Progenitor cell of endocrine pancreas (in vitro differentiated cells): ENCODE measurements around the gene URB2. TPM values are rescaled to one million over a fixed set of nuclear protein-coding genes. Genes with fewer than 3 reads are reported as not detected.

Experiments used
- DNase-seq: peaks from one replicate; pipeline ENCODE4 v3.0.0; 2021; ENCODE audit warnings: low spot score; ENCODE audit not compliant: unreplicated experiment
- H3K27ac Mint-ChIP-seq: 2 replicates; pipeline ENCODE4 v1.8.0; 2021; ENCODE audit warnings: mild to moderate bottlenecking, moderate library complexity, mixed read lengths
- H3K27me3 Mint-ChIP-seq: 2 replicates; pipeline ENCODE4 v1.8.0; 2021; ENCODE audit warnings: mixed read lengths
- H3K36me3 Mint-ChIP-seq: 2 replicates; pipeline ENCODE4 v1.8.0; 2022; ENCODE audit warnings: mixed read lengths; ENCODE audit not compliant: insufficient read depth
- H3K4me1 Mint-ChIP-seq: 2 replicates; pipeline ENCODE4 v1.8.0; 2021; ENCODE audit warnings: low read depth, mixed read lengths
- H3K4me3 Mint-ChIP-seq: 2 replicates; pipeline ENCODE4 v1.8.0; 2021; ENCODE audit warnings: low read depth, mild to moderate bottlenecking, moderate library complexity, mixed read lengths
- H3K9me3 Mint-ChIP-seq: 2 replicates; pipeline ENCODE4 v1.8.0; 2021; ENCODE audit warnings: low read depth, mixed read lengths
- total RNA-seq: library from RNA; stranded (reverse); gene quantifications from 2 replicates; pipeline ENCODE4 v1.2.1, GENCODE V29; 2021
- TF ChIP-seq, protein P1 (sequence below): fragments of 200-600 bp; sonication (generic); IDR thresholded peaks from one replicate; pipeline ENCODE4 v1.5.0; 2021; ENCODE audit warnings: antibody characterized with exemption, mild to moderate bottlenecking; ENCODE audit not compliant: unreplicated experiment

The URB2 gene
- total RNA-seq, 1 donor from 2014 or later = 16.2 TPM

DNA sequence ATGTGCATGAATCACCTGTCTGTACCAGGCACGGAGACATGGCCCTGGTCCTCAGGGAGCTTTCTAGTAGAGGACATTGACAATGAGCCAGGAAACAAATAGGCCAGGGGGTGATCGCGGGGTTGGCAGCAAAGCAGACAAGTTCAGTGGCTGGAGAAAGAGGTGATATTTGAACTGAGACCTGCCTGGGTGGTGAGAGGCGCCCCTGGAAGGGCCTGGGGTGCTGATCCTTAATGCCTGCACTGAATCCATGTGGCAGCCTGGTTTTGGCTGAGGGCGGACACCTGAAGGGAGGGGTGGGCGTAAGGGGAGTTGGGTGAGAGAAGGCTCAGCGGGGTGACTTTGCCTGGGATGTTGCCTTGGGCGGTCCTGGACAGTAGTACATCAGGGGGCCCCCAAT, 35.9 kb downstream of the URB2 start:
- TF ChIP-seq, protein P1, sequence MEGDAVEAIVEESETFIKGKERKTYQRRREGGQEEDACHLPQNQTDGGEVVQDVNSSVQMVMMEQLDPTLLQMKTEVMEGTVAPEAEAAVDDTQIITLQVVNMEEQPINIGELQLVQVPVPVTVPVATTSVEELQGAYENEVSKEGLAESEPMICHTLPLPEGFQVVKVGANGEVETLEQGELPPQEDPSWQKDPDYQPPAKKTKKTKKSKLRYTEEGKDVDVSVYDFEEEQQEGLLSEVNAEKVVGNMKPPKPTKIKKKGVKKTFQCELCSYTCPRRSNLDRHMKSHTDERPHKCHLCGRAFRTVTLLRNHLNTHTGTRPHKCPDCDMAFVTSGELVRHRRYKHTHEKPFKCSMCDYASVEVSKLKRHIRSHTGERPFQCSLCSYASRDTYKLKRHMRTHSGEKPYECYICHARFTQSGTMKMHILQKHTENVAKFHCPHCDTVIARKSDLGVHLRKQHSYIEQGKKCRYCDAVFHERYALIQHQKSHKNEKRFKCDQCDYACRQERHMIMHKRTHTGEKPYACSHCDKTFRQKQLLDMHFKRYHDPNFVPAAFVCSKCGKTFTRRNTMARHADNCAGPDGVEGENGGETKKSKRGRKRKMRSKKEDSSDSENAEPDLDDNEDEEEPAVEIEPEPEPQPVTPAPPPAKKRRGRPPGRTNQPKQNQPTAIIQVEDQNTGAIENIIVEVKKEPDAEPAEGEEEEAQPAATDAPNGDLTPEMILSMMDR = no peak
- Mint-ChIP-seq H3K27ac (no peak overlapping the region), H3K9me3 (no peaks in the 10 kb centered on the region), H3K4me3 (no peak overlapping the region), H3K27me3 (no peaks in the 10 kb centered on the region), H3K4me1 (no peaks in the 10 kb centered on the region), H3K36me3 (peaks cover 10% of the 10 kb centered on the region)
- DNase-seq = no peak

DNA sequence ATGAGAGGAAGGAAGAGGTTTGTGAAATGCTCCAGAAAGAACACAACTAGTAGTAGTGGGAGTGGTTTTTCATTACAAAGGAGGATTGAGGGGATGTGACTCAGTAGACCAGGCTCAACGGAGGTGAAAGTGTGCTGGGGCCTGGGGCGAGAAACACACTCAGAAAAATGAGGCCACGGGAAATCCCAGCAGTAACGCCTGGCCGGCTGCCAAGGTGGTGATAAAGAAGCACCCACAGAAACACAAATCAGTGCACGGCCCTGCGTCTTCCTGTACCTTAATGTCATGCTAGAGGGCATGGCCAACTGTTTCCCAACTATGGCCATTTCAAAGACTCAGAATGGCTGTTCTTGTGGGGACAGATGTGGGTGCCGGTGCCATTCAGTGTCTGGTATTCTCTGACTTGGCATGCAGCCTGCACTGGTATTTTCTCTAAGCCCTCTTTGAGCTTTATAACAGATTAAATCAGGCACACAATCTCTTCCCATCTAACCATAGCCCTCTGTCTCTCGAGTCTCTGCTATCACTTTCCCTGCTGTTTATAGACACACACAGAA, 38.2 kb downstream of the URB2 start:
- H3K27me3 Mint-ChIP-seq = no peaks in the 10 kb centered on the region
- TF ChIP-seq, protein P1 = no peak
- peaks cover 8% of the 10 kb centered on the region for H3K36me3 Mint-ChIP-seq
- no peaks in the 10 kb centered on the region for H3K9me3 Mint-ChIP-seq
- DNase-seq = no peak
- H3K4me1 Mint-ChIP-seq = no peaks in the 10 kb centered on the region
- H3K4me3 Mint-ChIP-seq = no peak overlapping the region
- H3K27ac Mint-ChIP-seq = no peak overlapping the region

DNA sequence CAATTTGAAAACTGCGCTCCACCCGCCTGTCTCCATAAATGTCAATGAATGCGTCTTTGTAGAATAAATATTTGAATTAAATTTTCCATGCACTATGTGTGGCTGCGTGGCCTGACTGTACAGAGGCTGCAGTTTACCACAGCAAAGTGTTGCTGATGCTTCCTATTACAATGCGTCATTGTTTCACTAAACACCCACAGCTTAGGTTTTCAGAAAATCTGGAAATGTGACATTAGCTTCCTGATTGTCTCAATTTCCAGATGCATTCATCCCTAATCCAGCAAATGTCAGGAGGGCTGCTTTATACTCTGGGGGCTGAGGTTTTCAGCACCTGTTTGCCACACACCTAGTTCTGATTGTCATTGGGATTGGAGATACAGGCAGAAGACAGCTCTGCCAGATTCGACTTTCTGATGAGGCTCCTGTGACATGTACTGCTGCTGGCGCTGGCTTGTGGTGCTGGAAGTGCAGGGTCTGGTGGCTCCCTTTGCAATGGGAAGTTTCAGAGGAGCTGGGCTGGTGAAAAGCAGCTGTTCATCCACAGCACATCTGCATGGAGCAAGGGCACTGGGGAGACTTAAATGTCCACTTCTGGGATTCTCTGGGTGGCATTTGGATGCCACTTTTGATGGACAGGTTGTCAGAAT, 40.0 kb downstream of the URB2 start:
- Mint-ChIP-seq H3K4me3 (no peak overlapping the region), H3K9me3 (no peaks in the 10 kb centered on the region)
- no peak for DNase-seq

DNA sequence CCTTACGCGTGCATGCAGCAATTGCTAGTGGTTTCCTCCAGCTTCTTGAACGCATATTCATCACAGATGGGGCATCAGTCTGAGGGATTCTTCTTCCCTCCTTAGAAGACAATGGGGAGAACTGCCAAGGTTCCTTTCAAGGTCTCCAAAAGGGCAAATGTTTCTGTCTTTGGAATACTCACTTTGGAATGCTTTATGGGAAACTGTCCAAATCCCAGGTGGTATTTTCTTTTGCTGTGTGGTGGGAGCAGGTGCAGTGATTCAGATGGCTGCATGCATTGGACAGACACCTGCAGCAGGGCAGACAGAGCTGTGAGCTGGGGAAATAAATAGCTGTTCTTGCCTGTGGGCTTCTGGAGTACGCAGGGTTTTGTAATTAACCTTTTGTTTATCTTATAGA, 40.5 kb downstream of the URB2 start:
- no peak for DNase-seq
- no peaks in the 10 kb centered on the region for H3K9me3 Mint-ChIP-seq
- TF ChIP-seq, protein P1 = no peak
- no peaks in the 10 kb centered on the region for H3K27me3 Mint-ChIP-seq
- H3K4me1 Mint-ChIP-seq = no peaks in the 10 kb centered on the region
- no peak overlapping the region for H3K27ac Mint-ChIP-seq
- H3K36me3 Mint-ChIP-seq = no peaks in the 10 kb centered on the region
- H3K4me3 Mint-ChIP-seq = no peak overlapping the region

More for the DNA sequence above, 40.0 kb downstream of the URB2 start:
- H3K27me3 Mint-ChIP-seq = no peaks in the 10 kb centered on the region
- TF ChIP-seq, protein P1 = no peak
- no peak overlapping the region for H3K27ac Mint-ChIP-seq
- H3K4me1 Mint-ChIP-seq = no peaks in the 10 kb centered on the region
- H3K36me3 Mint-ChIP-seq = peaks cover 4% of the 10 kb centered on the region

DNA sequence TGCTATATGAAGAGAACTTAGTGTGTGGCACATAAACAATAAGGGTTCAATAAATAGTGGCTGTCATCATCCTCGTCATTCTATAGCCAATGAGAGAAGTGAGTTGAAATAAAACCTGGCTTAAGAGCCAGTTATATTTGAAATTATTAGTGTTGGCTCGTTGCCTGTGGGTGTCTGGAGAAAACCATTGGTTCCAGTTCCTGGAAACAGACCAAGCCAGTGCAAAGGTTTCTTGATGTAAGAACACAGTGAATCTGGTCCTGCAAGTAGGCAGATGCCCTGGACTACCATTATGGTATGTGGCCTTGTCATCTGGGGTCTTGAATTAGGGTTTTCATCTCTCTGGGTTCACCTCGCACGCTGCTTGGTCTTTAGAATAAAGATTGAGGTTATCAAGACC, 43.3 kb downstream of the URB2 start:
- H3K27me3 Mint-ChIP-seq = no peaks in the 10 kb centered on the region
- DNase-seq = no peak
- TF ChIP-seq, protein P1 = no peak
- H3K36me3 Mint-ChIP-seq = no peaks in the 10 kb centered on the region
- no peak overlapping the region for H3K4me3 Mint-ChIP-seq
- no peaks in the 10 kb centered on the region for H3K4me1 Mint-ChIP-seq
- H3K27ac Mint-ChIP-seq = no peak overlapping the region
- no peaks in the 10 kb centered on the region for H3K9me3 Mint-ChIP-seq
